OCI-LY7 (cell line): ENCODE data around the gene AMBN. TPM values are rescaled to one million over a fixed set of nuclear protein-coding genes. Genes with fewer than 3 reads are reported as not detected.

Source experiments
- BruUV-seq: library from RNA; stranded (reverse); fragments of 400-500 nt; replicated peaks from 2 replicates; lab custom pipeline; 2021; lab: Mats Ljungman, UMichigan
- CTCF ChIA-PET: fragments of 300-600 bp; sonication (Branson Sonifier 250); formaldehyde crosslinking; loops from one replicate; lab custom pipeline; 2022; ENCODE audit warnings: antibody characterized with exemption; ENCODE audit not compliant: unreplicated experiment; lab: Charles Lee
- POLR2A ChIA-PET: fragments of 300-600 bp; sonication (Branson Sonifier 250); formaldehyde crosslinking; loops from one replicate; lab custom pipeline; 2022; ENCODE audit warnings: antibody characterized with exemption; lab: Charles Lee
- DNase-seq: peaks from one replicate; pipeline ENCODE4 v3.0.0-alpha.2; 2015; ENCODE audit warnings: low spot score
- H2AFZ ChIP-seq: fragments of 200-600 bp; sonication (generic), shearing (Covaris generic); 2 replicates; pipeline ENCODE4 v1.6.1; 2014; ENCODE audit warnings: mild to moderate bottlenecking, antibody characterized with exemption, low read length, moderate library complexity
- H3K27ac ChIP-seq: fragments of 200-600 bp; sonication (generic); 2 replicates; pipeline ENCODE4 v1.5.1; 2014; ENCODE audit warnings: mixed run types, low read depth, mild to moderate bottlenecking, moderate library complexity, low read length, inconsistent platforms; ENCODE audit not compliant: poor library complexity, severe bottlenecking
- H3K36me3 ChIP-seq: fragments of 200-600 bp; sonication (generic); 2 replicates; pipeline ENCODE4 v1.6.1; 2014; ENCODE audit warnings: mild to moderate bottlenecking, antibody characterized with exemption, low read length, moderate library complexity, mixed read lengths; ENCODE audit not compliant: insufficient read depth
- H3K4me1 ChIP-seq: fragments of 200-600 bp; sonication (generic); 2 replicates; pipeline ENCODE4 v1.5.1; 2014; ENCODE audit warnings: mild to moderate bottlenecking, low read length; ENCODE audit not compliant: insufficient read depth, poor library complexity, severe bottlenecking
- H3K4me2 ChIP-seq: fragments of 200-600 bp; sonication (generic); 2 replicates; pipeline ENCODE4 v1.6.1; 2014; ENCODE audit warnings: mild to moderate bottlenecking, low read length
- H3K4me3 ChIP-seq: fragments of 200-600 bp; sonication (generic); 2 replicates; pipeline ENCODE4 v1.5.1; 2014; ENCODE audit warnings: mild to moderate bottlenecking, low read depth, low read length; ENCODE audit not compliant: poor library complexity, severe bottlenecking
- H3K79me2 ChIP-seq: fragments of 200-600 bp; sonication (generic); 2 replicates; pipeline ENCODE4 v1.6.1; 2016; ENCODE audit warnings: low read depth, mild to moderate bottlenecking, low read length, moderate library complexity, mixed read lengths; ENCODE audit not compliant: insufficient read depth
- H3K9me2 ChIP-seq: fragments of 200-600 bp; sonication (generic); 2 replicates; pipeline ENCODE4 v1.6.1; 2016; ENCODE audit warnings: mild to moderate bottlenecking, low read length, mixed read lengths; ENCODE audit not compliant: insufficient read depth
- H3K9me3 ChIP-seq: fragments of 200-600 bp; sonication (generic); 2 replicates; pipeline ENCODE4 v1.6.1; 2014; ENCODE audit warnings: mild to moderate bottlenecking, mixed run types, low read length, mixed read lengths
- H4K20me1 ChIP-seq: fragments of 200-600 bp; sonication (generic); 2 replicates; pipeline ENCODE4 v1.6.1; 2014; ENCODE audit warnings: mild to moderate bottlenecking, antibody characterized with exemption, low read length, moderate library complexity, mixed read lengths; ENCODE audit not compliant: insufficient read depth
- CTCF ChIP-seq: fragments of 200-600 bp; sonication (generic); conservative IDR thresholded peaks from 2 replicates; pipeline ENCODE4 v1.5.1; 2014; ENCODE audit warnings: mild to moderate bottlenecking, antibody characterized with exemption, low read length, moderate library complexity, mixed read lengths
- EZH2phosphoT487 ChIP-seq: fragments of 200-600 bp; sonication (generic); IDR thresholded peaks from 2 replicates; pipeline ENCODE4 v1.6.1; 2018; ENCODE audit warnings: low read depth, borderline replicate concordance, mild to moderate bottlenecking, mixed run types, antibody characterized with exemption, low read length, moderate library complexity, mixed read lengths
- intact Hi-C: fragments of 100-400 bp; cut with micrococcal nuclease; formaldehyde crosslinking; loops from one replicate; pipeline ENCODE4 v1.10.0; 2022; ENCODE audit not compliant: unreplicated experiment
- total RNA-seq, 2 experiments: library from RNA; depleted of rRNA in 1 of 2; stranded (reverse); fragments of >200 nt in 1 of 2; shearing (Covaris generic) in 1 of 2; gene quantifications; 2 replicates each; pipeline ENCODE4 v1.2.3, GENCODE V29; 2014 to 2022

AMBN gene
- total RNA-seq, 2 experiments from 2014 or later = not detected

GRCh38 chr4:70624226-70624793 lies 32.3 kb downstream of the AMBN start:
- no peaks in the 10 kb centered on the region for H3K9me2 ChIP-seq
- no peaks in the 10 kb centered on the region; the same call in 1 of the 2 replicates for H3K9me3 ChIP-seq
- no peak for DNase-seq
- no peak overlapping the region for H3K4me3 ChIP-seq
- no peak overlapping the region for H2AFZ ChIP-seq
- intact Hi-C loops = no loop called here
- no peaks in the 10 kb centered on the region for H4K20me1 ChIP-seq
- TF ChIP-seq EZH2phosphoT487 = no peak
- no peak for TF ChIP-seq CTCF
- CTCF ChIA-PET = no interaction called here
- peaks cover 10% of the 10 kb centered on the region for H3K4me1 ChIP-seq
- POLR2A ChIA-PET = interaction anchor here (0.6 to 1.2 kb wide), 3 partner anchors 10 to 105 kb away, joined by 3 to 4 read pairs (median 4); no protein-coding TSS in a partner anchor
- BruUV-seq = no TSS peak
- no peak overlapping the region for H3K27ac ChIP-seq
- no peak overlapping the region for H3K4me2 ChIP-seq
- 0 out of 2 replicates have a peak, but pooled peaks cover 4% of the 10 kb centered on the region for H3K36me3 ChIP-seq
- H3K79me2 ChIP-seq = no peaks in the 10 kb centered on the region

GRCh38 chr4:70627620-70628019 lies 35.6 kb downstream of the AMBN start:
- Histone ChIP-seq H4K20me1 (no peaks in the 10 kb centered on the region), H3K36me3 (peaks cover 9% of the 10 kb centered on the region; the same call in 1 of the 2 replicates), H3K27ac (no peak overlapping the region), H2AFZ (no peak overlapping the region), H3K9me2 (no peaks in the 10 kb centered on the region), H3K9me3 (no peaks in the 10 kb centered on the region), H3K4me1 (peaks cover 18% of the 10 kb centered on the region), H3K4me2 (no peak overlapping the region), H3K79me2 (no peaks in the 10 kb centered on the region), H3K4me3 (no peak overlapping the region)
- BruUV-seq = no TSS peak
- no peak for DNase-seq
- intact Hi-C loops = no loop called here
- CTCF ChIA-PET = no interaction called here
- TF ChIP-seq EZH2phosphoT487 (no peak), CTCF (no peak)
- POLR2A ChIA-PET = interaction anchor here (0.6 to 2.3 kb wide), 6 partner anchors 9 to 330 kb away, joined by 3 to 16 read pairs (median 4); no protein-coding TSS in a partner anchor

GRCh38 chr4:70628444-70628843 lies 36.4 kb downstream of the AMBN start, which contains the start of gene ENAM:
TSS of gene ENAM (plus strand) at chr4:70628744. CDS start at chr4:70629501, 757 bp downstream.
- no peak for DNase-seq
- no peak within 1 kb of the TSS for H3K4me3 ChIP-seq
- peaks cover 9% of the 10 kb centered on the region; the same call in 1 of the 2 replicates for H3K36me3 ChIP-seq
- H3K79me2 ChIP-seq = no peaks in the 10 kb centered on the region
- TF ChIP-seq EZH2phosphoT487 (no peak), CTCF (no peak)
- no peak within 1 kb of the TSS for H3K4me2 ChIP-seq
- intact Hi-C loops = no loop called here
- no peaks in the 10 kb centered on the region for H3K9me2 ChIP-seq
- H4K20me1 ChIP-seq = no peaks in the 10 kb centered on the region
- no peak within 1 kb of the TSS for H2AFZ ChIP-seq
- peaks cover 18% of the 10 kb centered on the region for H3K4me1 ChIP-seq
- ChIA-PET POLR2A (interaction anchor here (0.7 to 2.3 kb wide), 9 partner anchors 10 to 342 kb away, joined by 3 to 16 read pairs (median 5); no protein-coding TSS in a partner anchor), CTCF (no interaction called here)
- BruUV-seq = no TSS peak
- H3K27ac ChIP-seq = no peak within 1 kb of the TSS
- no peaks in the 10 kb centered on the region for H3K9me3 ChIP-seq
